ENCODE measurements around the gene RHOBTB1.
"Not testable (repeated sequence)": the region's sequence is repeated elsewhere in the genome, so short reads cannot be mapped to it uniquely, and the experiment has no call there.

Gene RHOBTB1, protein sequence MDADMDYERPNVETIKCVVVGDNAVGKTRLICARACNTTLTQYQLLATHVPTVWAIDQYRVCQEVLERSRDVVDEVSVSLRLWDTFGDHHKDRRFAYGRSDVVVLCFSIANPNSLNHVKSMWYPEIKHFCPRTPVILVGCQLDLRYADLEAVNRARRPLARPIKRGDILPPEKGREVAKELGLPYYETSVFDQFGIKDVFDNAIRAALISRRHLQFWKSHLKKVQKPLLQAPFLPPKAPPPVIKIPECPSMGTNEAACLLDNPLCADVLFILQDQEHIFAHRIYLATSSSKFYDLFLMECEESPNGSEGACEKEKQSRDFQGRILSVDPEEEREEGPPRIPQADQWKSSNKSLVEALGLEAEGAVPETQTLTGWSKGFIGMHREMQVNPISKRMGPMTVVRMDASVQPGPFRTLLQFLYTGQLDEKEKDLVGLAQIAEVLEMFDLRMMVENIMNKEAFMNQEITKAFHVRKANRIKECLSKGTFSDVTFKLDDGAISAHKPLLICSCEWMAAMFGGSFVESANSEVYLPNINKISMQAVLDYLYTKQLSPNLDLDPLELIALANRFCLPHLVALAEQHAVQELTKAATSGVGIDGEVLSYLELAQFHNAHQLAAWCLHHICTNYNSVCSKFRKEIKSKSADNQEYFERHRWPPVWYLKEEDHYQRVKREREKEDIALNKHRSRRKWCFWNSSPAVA

DNA sequence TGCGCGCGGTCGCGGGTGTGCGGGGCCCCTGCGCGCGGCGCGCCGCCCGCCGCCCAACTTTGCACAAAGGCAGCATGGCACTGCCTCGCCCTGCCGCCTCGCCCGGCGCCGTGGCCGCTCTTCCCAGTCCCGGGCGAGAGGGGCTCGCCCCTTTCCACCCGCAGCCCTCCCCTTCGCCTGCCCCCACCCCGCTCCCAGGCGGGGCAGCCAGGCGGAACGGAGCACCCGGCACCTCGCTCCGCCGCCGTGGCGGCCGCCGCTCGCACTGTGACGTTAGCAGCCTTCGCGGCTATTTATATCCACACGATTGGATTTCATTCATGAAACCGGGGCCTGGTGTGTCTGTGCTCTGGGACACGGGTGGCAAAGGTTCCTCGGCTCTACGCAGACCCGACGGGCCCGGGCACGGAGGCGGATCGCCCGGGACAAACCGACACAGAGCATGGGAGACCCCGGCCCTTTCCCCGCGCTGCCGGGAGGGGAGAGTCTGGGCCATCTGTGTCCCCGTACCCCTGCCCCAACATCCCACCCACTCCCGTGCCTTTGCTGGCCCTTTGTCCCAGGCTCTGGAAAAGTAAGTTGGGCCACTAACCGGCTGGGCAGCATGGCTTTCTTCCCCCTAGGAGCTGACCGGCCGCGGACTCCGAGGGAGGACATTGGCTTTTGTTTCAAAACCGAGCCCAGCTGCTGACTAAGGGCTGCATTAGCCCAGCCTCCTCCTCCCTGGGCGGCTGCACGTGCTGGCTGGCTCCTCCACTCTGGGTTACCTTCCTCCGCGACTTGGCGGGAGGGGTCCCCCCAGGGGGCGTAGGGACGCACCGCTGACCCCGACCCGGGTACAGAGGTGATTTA is at the start of gene RHOBTB1:
RHOBTB1 (minus strand) TSS at position 128 of the 852 bp plus-strand sequence. CDS start 32,643 bp downstream, outside the sequence.
- DNase-seq (ENCODE audit: low read depth, low spot score): no peak

- no peak for DNase-seq (ENCODE audit: low read depth, low spot score)
Observed at GRCh38 chr10:60992636-60993035, 48.7 kb upstream of the RHOBTB1 start.

GRCh38 chr10:60990663-60991062 is 46.7 kb upstream of the RHOBTB1 start:
- DNase-seq (ENCODE audit: low read depth, low spot score): no peak

DNA sequence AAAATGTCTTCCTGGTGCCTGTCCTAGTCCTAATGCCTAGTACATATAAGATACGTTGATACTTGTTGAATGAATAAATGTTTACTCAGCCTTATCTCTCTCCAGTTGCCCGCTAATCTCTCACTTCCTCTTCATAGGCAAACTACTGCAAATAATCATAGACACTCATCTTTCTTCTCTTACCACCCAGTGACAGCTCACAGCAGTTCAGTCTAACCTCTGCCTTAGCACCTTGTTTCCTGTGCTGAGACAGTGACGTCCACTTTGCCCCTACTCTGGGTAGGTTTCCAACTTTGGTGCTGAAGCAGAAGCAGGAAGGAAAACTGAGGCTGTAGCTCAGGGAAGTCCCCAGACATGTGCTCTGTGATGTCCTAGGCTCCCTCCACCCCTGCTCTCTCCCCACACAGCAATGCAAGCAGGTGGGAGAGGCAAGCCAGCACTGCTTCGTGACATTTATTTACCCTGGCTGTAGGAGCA is 45.5 kb upstream of the RHOBTB1 start:
- no peak for DNase-seq (ENCODE audit: low read depth, low spot score)

DNA sequence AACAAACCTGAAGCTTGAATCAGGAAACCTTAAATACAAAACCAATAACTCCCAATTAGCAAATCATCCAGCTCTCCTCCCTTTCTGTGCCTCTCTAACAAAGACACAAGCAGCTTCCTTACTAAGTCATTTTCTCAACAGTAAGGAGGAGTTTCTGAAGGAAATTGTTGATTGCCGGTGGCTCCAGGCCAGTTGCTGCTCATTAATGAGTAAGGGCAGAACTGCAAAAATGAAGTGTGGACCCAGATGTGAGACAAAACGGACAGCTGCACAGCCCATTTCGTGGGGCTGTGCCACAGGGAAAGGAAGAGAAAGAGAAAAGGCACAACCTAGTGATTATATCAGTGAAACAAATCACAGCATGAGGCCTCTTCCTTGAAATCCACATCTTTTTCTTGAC is 42.8 kb upstream of the RHOBTB1 start:
- DNase-seq (ENCODE audit: low read depth, low spot score): no peak

DNA sequence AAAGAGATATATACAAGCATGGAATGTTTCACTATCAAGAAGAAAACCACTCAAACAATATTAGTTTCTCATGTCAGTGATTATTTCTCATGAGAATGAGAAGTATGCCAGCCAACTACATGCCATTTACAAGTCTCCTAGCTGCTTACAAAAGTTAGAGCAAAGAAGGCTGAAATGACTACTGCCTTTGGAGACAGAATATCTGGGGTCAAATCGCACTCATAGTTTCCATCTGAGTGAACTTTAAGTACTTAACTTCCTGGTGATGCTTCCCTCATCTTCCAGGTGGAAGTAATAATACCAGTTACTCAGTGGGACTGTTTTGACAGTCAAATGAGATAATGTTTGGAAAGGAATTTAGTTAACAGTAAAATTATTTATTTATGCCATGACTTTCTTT is 42.0 kb upstream of the RHOBTB1 start:
- no peak for DNase-seq (ENCODE audit: low read depth, low spot score)

DNA sequence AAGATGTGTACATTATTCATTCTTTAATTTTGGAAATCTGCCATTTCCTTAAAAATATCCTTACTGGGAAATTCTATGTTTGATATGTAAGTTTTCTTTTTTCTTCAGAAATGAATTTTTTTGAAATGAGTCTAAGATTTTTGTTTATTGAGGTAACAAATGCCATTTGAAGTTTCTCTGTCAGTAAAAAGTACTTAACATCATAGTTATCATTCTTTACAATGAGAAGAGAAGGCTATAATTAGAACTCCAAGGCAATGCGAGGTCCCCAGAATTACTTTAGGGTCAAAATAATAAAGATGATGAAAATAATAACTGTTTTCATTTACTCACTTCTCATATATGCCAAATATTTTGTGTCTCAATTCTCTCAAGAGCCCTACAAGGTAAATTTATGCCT is 37.0 kb upstream of the RHOBTB1 start:
- no peak for DNase-seq (ENCODE audit: low read depth, low spot score)

DNA sequence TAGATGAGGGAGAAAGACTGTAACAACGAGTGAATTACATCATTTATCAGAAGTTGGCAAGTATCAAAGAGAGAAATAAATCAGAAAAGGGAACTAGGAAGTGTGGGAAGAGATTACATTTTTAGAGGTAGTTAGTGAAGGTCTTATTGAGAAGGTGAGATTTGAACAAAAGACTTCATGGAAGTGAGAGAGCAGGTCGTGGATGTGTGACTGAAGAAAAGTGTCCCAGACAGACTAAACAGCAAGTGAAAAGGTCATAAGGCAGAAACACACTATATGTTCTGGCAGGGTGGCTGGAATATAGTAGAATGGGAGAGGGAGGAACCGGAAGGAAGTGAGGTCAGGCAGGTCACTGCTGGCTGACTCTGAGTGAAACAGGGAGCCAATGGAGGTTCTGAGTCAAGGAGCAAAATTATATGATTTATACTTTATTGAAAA is 35.7 kb upstream of the RHOBTB1 start:
- no peak for DNase-seq (ENCODE audit: low read depth, low spot score)

- no peak for DNase-seq (ENCODE audit: low read depth, low spot score)
Observed at GRCh38 chr10:60978287-60979115, 34.5 kb upstream of the RHOBTB1 start.

GRCh38 chr10:60977161-60978122 is 33.5 kb upstream of the RHOBTB1 start:
- no peak for DNase-seq (ENCODE audit: low read depth, low spot score)

DNA sequence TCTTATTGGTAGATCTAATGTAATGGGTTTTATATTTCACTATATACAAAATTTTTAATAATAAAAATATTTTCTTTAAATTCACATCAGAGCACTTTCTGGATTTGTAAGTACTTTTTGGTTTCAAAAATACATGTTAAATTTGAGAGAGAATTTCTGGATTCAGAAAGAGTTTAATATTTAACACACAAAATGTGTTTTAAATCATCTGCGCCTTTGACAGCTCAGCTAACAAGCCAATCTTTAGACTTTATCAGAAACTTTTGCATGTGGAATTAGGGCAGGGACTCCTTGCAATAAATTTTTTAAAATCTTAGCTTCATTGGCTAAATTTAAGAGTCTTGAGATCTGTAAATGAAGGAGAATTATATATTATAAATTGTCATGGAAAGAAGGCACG is 32.7 kb upstream of the RHOBTB1 start:
- no peak for DNase-seq (ENCODE audit: low read depth, low spot score)

GRCh38 chr10:60975716-60976115 is 31.7 kb upstream of the RHOBTB1 start:
- no peak for DNase-seq (ENCODE audit: low read depth, low spot score)

- DNase-seq (ENCODE audit: low read depth, low spot score): no peak
Observed at GRCh38 chr10:60974463-60975149, 30.6 kb upstream of the RHOBTB1 start.

DNA sequence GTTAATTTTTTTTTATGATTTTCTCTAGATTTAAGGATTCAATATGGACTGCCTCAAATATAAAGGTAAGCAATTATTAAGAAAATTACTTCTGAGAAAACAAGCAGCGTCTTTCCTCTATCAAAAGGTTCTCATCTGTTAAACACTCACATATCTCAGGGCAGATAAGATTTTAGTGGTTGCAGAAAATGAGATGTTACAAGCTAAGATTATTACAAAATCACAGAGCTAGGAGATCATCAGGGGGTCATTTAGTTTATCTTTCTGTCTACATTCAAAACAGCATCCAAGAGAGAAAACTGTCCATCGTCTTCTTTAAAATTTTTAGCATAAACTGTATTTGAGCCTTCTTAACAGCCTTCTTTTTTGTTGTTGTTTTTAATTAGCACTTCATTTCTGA is 29.1 kb upstream of the RHOBTB1 start:
- no peak for DNase-seq (ENCODE audit: low read depth, low spot score)

DNA sequence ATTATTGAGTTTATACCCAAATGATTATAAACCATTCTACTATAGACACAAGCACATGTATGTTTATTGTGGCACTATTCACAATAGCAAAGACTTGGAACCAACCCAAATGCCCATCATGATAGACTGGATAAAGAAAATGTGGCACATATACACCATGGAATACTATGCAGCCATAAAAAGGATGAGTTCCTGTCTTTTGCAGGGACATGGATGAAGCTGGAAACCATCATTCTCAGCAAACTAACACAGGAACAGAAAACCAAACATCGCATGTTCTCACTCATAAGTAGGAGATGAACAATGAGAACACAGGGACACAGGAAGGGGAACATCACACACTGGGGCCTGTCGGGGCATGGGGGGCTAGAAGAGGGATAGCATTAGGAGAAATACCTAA is 28.2 kb upstream of the RHOBTB1 start:
- DNase-seq (ENCODE audit: low read depth, low spot score): not testable (repeated sequence)

GRCh38 chr10:60970526-60970925 is 26.5 kb upstream of the RHOBTB1 start:
- no peak for DNase-seq (ENCODE audit: low read depth, low spot score)

GRCh38 chr10:60968504-60968903 is 24.5 kb upstream of the RHOBTB1 start:
- no peak for DNase-seq (ENCODE audit: low read depth, low spot score)

DNA sequence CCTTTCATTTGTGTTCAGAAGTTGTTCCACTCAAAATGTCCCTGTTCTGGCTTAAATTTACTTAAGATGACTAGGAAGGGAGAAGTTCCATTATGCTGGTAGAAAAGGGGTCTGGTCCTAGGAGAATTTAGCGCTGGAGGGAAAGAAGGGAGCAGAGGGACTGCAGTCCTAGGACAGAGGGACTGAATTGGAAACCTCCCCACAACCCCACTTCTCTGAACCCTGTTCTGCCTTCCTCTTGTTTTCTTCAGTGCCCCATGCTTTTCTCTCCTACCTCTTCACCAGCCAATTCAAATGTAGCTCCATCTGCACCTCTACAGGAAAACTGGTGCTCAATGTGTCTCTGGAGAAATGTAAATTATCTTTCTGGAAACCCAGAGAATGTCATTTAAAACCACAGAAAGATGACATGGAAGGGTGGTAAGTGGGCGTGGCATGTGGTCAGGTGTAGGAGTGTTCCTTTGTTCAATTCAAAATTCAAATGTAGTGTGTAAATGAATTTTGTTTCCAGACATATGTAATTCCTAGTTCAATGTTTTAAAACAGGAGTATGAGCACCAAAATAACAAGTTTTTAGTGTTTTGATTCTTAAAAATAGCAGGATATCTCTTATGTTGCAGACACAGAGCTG is 24.0 kb upstream of the RHOBTB1 start:
- DNase-seq (ENCODE audit: low read depth, low spot score): no peak

DNA sequence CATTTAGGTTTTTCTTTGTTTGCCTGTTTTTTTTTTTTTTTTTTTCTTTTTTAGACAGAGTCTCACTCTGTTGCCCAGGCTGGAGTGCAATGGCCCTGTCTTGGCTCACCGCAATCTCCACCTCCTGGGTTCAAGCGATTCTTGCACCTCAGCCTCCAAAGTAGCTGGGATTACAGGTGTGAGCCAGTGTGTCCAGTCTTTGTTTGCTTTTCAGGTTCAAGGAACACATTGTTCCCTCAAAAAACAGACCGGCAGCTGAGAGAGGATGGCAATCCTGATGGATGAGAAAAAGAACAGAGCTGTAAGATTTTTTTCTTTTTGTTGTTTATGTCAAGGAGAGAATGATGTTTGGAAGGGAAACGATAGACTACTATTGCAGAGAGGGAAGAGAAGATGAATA is 23.3 kb upstream of the RHOBTB1 start:
- no peak for DNase-seq (ENCODE audit: low read depth, low spot score)
